Kidney capillary endothelial cell (primary cell): ENCODE results near the gene UBR4.
A peak's percentile ranks its signal among the peaks of the same experiment; 100 is the strongest.
"Not testable (repeated sequence)": the region's sequence is repeated elsewhere in the genome, so short reads cannot be mapped to it uniquely, and the experiment has no call there.

Experiments used
- DNase-seq: peaks from one replicate; pipeline ENCODE4 v3.0.0-alpha.2; 2018; ENCODE audit warnings: low spot score

UBR4 gene

DNA sequence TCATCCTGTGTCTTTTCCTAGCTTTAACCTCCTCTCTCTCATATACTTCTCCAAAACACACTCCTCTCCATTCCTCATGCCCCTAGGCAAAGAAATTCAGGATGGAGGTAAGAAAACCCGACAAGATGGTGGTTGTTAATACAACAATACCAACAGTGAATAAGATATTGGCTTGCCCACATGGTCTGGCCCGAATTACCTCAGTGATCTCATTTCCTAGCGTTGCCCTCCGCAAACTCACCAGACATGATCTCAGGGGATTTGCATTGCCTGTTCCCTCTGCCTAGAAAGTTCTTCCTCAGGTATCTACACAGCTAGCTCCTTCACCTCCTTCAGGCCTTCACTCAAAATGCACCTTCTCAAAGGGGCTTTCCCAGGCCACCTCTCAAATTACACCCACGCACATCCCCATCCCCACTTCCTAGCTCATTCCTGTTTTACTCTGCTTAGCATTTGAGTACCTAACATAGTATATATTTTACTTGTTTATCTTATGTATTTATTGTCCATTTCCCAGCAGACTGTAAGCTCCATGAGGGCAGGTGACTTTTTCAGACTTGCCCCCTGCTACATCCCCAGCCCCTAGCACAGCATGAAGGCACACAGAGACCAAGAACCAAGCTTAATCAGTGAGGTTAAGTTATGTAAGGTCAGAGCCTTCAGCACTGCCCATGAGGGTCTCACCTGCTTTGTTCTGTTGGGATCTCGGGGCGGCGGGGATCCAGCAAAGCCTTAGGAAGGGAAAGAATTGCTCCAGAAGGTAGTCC lies 10.2 kb upstream of the UBR4 start:
- DNase-seq, result no peak

DNA sequence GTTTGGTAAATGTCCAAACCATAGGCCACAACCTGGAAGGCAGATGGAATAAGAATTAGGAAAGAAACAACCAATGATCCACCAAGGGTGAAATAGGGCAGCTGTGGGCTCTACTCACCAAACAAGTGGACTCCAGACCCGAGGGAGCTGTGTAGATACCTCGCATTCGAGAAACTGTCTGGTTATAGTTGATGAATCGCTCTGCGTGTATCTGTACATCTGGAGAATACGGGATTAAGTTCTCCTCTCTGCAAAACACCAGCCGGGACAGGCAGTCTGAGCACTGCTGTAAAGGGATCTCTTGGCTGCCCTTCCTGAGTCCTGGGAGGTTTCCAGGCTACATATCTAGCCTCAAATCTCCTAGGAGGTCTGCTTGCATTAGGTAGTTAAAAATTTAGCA lies 9.4 kb upstream of the UBR4 start:
- DNase-seq, result no peak

GRCh38 chr1:19216585-19216984 lies 6.5 kb upstream of the UBR4 start:
- DNase-seq, result not testable (repeated sequence)

DNA sequence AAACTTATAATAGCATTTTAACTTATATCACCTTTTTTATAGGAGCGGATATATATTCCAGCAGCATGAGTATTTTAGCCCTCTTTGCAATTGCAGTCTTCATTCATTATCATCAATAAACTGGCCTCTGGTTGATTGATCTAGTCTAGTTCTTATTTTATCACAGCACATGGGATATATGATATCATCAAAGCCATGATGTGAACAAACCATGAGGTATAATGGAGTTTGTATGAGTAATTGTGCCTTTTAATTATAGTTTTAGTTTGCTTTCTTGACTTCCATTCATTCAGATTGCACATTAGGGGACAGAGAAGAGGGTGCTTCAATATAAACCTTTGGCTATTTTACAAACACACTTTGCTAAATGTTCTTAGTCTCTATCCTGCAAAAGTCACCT lies 3.5 kb upstream of the UBR4 start:
- DNase-seq, result no peak

- no peak for DNase-seq
These were observed 2.1 kb upstream of the UBR4 start for GRCh38 chr1:19212167-19212566.

GRCh38 chr1:19210772-19211549 lies 895 bp upstream of the UBR4 start:
- DNase-seq, result no peak

- peak; percentile 23 for DNase-seq
These were observed 552 bp downstream of the UBR4 start for GRCh38 chr1:19209439-19209989.

DNA sequence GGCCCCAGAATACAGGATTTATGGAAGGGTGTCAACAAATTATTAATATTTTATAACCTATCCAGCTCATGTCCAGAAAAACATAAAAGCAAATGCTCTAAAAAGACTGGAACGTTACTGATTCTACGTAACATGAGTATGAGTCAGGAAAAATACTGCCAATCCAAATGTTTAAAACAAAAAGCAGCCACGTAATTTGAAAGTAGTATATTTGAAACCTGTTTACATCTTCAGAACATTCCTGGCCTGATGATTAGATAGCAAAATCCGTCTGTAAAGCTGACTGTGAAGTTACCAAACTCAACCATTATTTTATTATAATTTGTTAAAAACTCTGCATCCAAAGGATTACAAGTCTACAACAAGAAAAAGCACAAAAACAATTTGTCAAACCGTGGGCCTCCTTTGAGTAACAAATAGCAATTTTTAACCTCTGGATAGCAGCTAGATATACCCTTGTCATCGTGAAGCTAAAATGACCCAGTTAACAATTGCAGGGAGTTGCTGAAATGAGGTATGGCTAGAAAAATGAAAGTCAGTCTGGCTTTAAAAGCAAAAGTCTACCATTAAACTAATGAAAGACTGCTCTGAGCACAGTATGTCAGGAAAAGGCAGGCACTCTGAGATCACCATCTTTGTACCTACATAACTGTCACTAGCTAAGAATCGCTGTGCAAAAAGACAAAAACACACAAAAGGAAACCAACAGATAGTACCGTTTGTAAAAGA lies 1.2 kb downstream of the UBR4 start:
- peak; percentile 15 for DNase-seq

DNA sequence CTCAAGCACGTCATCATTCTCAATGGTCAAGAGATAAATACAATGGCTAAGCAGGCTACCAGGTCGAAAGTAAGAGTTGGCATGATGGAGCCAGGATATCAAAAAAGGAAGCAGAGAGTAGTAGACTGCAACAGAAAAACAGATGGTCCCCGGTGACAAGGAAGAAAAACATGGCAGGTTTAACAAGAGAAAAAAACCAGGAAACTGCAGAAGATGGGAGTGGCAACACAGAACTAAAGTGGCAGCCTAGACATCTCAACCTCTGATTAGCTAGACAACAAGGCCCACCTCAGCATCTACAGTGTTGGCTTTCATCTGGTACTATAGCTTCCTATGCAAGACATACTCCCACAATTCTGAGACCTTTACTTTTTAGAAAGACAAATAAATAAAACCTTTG lies 3.1 kb downstream of the UBR4 start:
- DNase-seq, result no peak

DNA sequence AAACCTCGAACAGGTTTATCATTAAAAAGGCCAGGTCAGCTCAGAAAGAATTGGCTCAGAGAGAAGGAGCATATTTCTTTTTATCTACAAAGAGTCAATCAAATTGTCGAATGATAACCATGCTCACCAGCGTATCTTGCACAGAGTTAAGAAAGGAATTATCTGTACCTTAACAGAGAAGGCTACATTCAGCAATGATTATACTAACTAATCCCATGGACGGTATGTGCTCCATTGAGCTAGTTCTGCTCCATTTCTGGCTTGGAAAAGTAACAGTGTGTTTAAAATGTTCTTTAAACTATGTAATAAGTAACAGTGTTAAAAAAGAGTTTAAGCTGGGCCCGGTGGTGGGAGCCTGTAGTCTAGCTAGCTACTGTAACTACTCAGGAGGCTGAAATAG lies 4.2 kb downstream of the UBR4 start:
- no peak for DNase-seq

- DNase-seq, result no peak
These were observed 4.7 kb downstream of the UBR4 start for GRCh38 chr1:19205403-19205802.

GRCh38 chr1:19204446-19205266 lies 5.4 kb downstream of the UBR4 start:
- peak; percentile 23 for DNase-seq

DNA sequence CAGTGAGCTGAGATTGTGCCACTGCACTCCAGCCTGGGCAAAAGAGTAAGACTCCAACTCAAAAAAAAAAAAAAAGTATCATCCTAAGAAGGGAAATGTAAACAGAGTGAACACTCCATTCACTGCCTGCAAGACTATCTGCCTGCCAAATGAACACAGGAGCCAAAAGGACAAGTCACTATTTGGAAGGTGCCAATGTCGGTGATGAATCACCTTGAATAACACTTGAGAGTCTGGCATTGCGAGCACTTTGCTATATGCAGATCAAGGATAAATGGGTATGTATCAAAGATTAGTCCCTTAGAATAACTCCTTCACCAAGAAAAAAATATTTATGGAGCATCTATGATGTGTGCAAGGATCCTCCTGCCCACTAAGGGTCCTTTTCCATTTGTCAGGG lies 6.6 kb downstream of the UBR4 start:
- no peak for DNase-seq

- no peak for DNase-seq
These were observed 7.7 kb downstream of the UBR4 start for GRCh38 chr1:19202396-19202795.

DNA sequence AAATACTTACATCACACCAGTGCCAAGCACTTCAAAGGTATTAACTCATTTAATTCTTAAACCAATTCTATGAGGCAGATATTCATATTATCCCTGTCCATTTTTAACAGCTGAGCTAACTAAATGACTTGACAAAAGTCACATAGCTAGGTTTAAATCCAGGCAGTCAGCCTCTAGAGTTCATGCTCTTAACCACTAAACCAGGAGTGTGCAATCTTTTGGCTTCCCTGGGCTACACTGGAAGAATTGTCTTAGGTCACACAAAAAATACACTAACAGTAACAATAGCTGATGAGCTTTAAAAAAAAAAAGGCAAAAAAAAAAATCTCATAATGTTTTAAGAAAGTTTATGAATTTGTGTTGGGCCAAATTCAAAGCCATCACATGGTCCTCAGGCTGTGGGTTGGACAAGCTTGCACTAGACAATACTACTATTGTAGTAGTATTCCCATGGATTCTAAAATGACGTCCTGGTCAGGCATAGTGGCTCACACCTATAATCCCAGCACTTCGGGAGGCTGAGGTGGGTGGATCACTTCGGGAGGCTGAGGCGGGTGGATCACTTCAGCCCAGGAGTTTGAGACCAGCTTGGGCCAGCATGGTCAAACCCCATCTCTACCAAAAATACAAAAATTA lies 10.0 kb downstream of the UBR4 start:
- no peak for DNase-seq

- DNase-seq, result no peak
These were observed 10.6 kb downstream of the UBR4 start for GRCh38 chr1:19199329-19199968.

GRCh38 chr1:19198820-19199219 lies 11.2 kb downstream of the UBR4 start:
- no peak for DNase-seq

DNA sequence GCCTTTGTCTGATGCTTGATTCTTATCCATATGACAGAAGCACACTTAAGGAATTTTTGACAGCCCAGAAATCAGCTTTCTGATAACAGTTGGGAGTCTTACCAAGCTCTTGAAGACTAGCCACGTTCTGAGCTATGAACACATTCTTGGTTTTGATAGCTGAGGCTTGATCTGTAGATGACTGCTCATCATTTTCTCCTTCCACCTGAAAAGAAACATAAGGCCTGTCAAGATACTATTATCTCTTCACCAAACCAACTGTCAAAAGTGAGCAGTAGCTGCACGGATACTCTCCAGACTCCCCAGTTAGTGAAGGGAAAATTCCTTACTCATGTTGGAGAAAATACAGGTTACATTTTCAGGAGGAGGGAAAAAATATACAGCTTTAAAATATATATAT lies 12.2 kb downstream of the UBR4 start:
- no peak for DNase-seq

- no peak for DNase-seq
These were observed 13.7 kb downstream of the UBR4 start for GRCh38 chr1:19196331-19196730.

GRCh38 chr1:19193004-19193403 lies 17.1 kb downstream of the UBR4 start:
- no peak for DNase-seq

DNA sequence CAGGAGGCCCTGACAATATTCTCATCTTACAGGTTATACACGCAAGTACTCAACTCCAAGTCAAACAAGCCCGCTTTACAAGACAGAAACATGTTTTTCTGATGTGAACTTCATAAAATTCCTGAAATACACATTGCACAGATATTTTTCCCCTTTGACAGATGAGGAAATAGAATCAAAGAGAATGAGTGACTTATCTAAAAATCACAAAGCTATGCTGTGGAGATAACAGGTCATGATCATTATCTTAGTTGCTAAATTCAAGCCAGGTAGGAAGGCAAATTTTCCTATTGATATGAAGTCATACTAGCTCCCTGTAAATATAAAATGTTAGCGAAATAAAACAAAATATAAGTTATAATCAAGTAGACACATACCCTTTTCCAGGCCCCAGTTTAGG lies 18.3 kb downstream of the UBR4 start:
- no peak for DNase-seq
